Measurements from ENCODE around the gene CDH24.

- TF ChIP-seq CTCF (IDR thresholded peaks at IDR 0.05) (no peak), EZH2 (IDR thresholded peaks at IDR 0.05) (no peak)
Observed at GRCh38 chr14:23025151-23025814, 32.0 kb downstream of the CDH24 start.
